A549 (cell line): ENCODE results near the gene NDEL1. TPM values are rescaled to one million over a fixed set of nuclear protein-coding genes. Genes with fewer than 3 reads are reported as not detected.
A peak's percentile ranks its signal among the peaks of the same experiment; 100 is the strongest.

Source experiments
- ATAC-seq, 2 experiments: fragments of 200-7000 bp in 1 of 2; fragments of >200 bp in 1 of 2; cut with Nextera tagmentation in 1 of 2; cut with Tn5 transposase in 1 of 2; 3 replicates each; pipeline versions ENCODE4 v1.8.0 to v1.9.1; 2018 to 2020; ENCODE audit warnings: mild to moderate bottlenecking in 1 of 2, moderate library complexity in 1 of 2
- CTCF ChIA-PET: fragments of 300-600 bp; sonication (Branson Sonifier 250); formaldehyde crosslinking; extraction: SDS; loops from one replicate; lab custom pipeline; 2021; ENCODE audit warnings: antibody characterized with exemption, inconsistent platforms; lab: Yijun Ruan, JAX
- POLR2A ChIA-PET: fragments of 350-600 bp; formaldehyde crosslinking; extraction: SDS; loops from one replicate; lab custom pipeline; 2021; ENCODE audit warnings: antibody characterized with exemption, inconsistent platforms; lab: Yijun Ruan, JAX
- DNase-seq, 2 experiments: peaks; one replicate each; pipeline versions ENCODE4 v3.0.0 to v3.0.0-alpha.2; 2011 to 2016; ENCODE audit warnings: low read depth in 1 of 2, low spot score in 1 of 2
- FAIRE-seq: peaks from 2 replicates; lab custom pipeline; 2011; peaks lifted over from hg19 to GRCh38; lab: Jason Lieb, UNC
- H3K27ac ChIP-seq, 2 experiments: fragments of >200 bp; sonication (Bioruptor Twin); formaldehyde crosslinking; 3 replicates each; pipeline ENCODE4 v1.5.1; 2016 to 2017
- H3K4me1 ChIP-seq: fragments of >200 bp; sonication (Bioruptor Twin); formaldehyde crosslinking; 3 replicates; pipeline ENCODE4 v1.6.1; 2016
- H3K4me2 ChIP-seq: fragments of >200 bp; sonication (Bioruptor Twin); formaldehyde crosslinking; 3 replicates; pipeline ENCODE4 v1.6.1; 2016
- H3K4me3 ChIP-seq: fragments of >200 bp; sonication (Bioruptor Twin); formaldehyde crosslinking; 3 replicates; pipeline ENCODE4 v1.5.1; 2016
- H3K9me3 ChIP-seq: fragments of >200 bp; sonication (Bioruptor Twin); formaldehyde crosslinking; 3 replicates; pipeline ENCODE4 v1.6.1; 2016
- CBX2 ChIP-seq: fragments of 200-600 bp; sonication (generic); IDR thresholded peaks from 2 replicates; pipeline ENCODE4 v1.6.1; 2016; ENCODE audit warnings: low read depth, mild to moderate bottlenecking, borderline replicate concordance
- CEBPB ChIP-seq, 2 experiments: fragments of >200 bp in 1 of 2; sonication (Bioruptor Twin) in 1 of 2; formaldehyde crosslinking in 1 of 2; IDR thresholded peaks; 2 replicates each; pipeline ENCODE4 v1.6.1; 2012 to 2016
- EHF ChIP-seq: fragments of 250-450 bp; sonication (Bioruptor Pico); IDR thresholded peaks from 2 replicates; pipeline ENCODE4 v1.5.0; 2020; ENCODE audit warnings: mild to moderate bottlenecking
- ELK1 ChIP-seq: fragments of 150-350 bp; IDR thresholded peaks from 2 replicates; pipeline ENCODE4 v1.6.1; 2014; ENCODE audit warnings: low read depth, mild to moderate bottlenecking, low read length
- EP300 ChIP-seq, 2 experiments: fragments of >200 bp; sonication (Bioruptor Twin); formaldehyde crosslinking; IDR thresholded peaks; 2 replicates in 1 of 2; 3 replicates in 1 of 2; pipeline ENCODE4 v1.6.1; 2016 to 2017
- ESRRA ChIP-seq: fragments of 150-350 bp; IDR thresholded peaks from 2 replicates; pipeline ENCODE4 v1.6.1; 2014; ENCODE audit warnings: mild to moderate bottlenecking, low read length, borderline replicate concordance
- FOSL2 ChIP-seq, 2 experiments: fragments of 450-650 bp in 1 of 2; fragments of >200 bp in 1 of 2; sonication (Bioruptor Twin) in 1 of 2; formaldehyde crosslinking; IDR thresholded peaks; 2 replicates each; pipeline versions ENCODE4 v1.5.0 to v1.6.1; 2016 to 2020; ENCODE audit warnings: mild to moderate bottlenecking in 1 of 2, moderate library complexity in 1 of 2
- GATA3 ChIP-seq: IDR thresholded peaks from 2 replicates; pipeline ENCODE4 v1.6.1; 2012; ENCODE audit warnings: borderline replicate concordance
- HDAC2 ChIP-seq: fragments of 200-600 bp; sonication (generic); IDR thresholded peaks from 2 replicates; pipeline ENCODE4 v1.6.1; 2016
- HOXB5 ChIP-seq: fragments of 250-450 bp; sonication (Bioruptor Pico); IDR thresholded peaks from 2 replicates; pipeline ENCODE4 v1.5.0; 2020; ENCODE audit warnings: mild to moderate bottlenecking, moderate library complexity
- JUN ChIP-seq, 2 experiments: fragments of >200 bp; sonication (Bioruptor Twin); formaldehyde crosslinking; IDR thresholded peaks; 2 replicates in 1 of 2; 3 replicates in 1 of 2; pipeline ENCODE4 v1.6.1; 2016 to 2017
- JUNB ChIP-seq: fragments of >200 bp; sonication (Bioruptor Twin); formaldehyde crosslinking; IDR thresholded peaks from 2 replicates; pipeline ENCODE4 v1.6.1; 2016
- MAFK ChIP-seq: fragments of 450-650 bp; IDR thresholded peaks from 2 replicates; pipeline ENCODE4 v1.6.1; 2014; ENCODE audit not compliant: partially characterized antibody
- NFE2L2 ChIP-seq: fragments of 150-350 bp; conservative IDR thresholded peaks from 2 replicates; pipeline ENCODE4 v1.6.1; 2014; ENCODE audit warnings: low read length
- NPAS2 ChIP-seq: fragments of 250-450 bp; sonication (Bioruptor Pico); IDR thresholded peaks from 2 replicates; pipeline ENCODE4 v1.8.0; 2022; ENCODE audit warnings: mild to moderate bottlenecking, moderate library complexity, borderline replicate concordance
- NR3C1 ChIP-seq: fragments of >200 bp; sonication (Bioruptor Twin); formaldehyde crosslinking; IDR thresholded peaks from 3 replicates; pipeline ENCODE4 v1.6.1; 2017
- POLR2AphosphoS2 ChIP-seq: conservative IDR thresholded peaks from 2 replicates; pipeline ENCODE4 v1.6.1; 2012; ENCODE audit warnings: low read length, improper control_type of control experiment, inconsistent platforms
- RAD21 ChIP-seq, 2 experiments: fragments of >200 bp in 1 of 2; sonication (Bioruptor Twin) in 1 of 2; formaldehyde crosslinking in 1 of 2; IDR thresholded peaks in 1 of 2; conservative IDR thresholded peaks in 1 of 2; 2 replicates in 1 of 2; 3 replicates in 1 of 2; pipeline ENCODE4 v1.6.1; 2012 to 2018; ENCODE audit warnings: inconsistent platforms in 1 of 2
- RARB ChIP-seq: fragments of 250-450 bp; sonication (Bioruptor Pico); IDR thresholded peaks from 2 replicates; pipeline ENCODE4 v1.8.0; 2021; ENCODE audit warnings: mild to moderate bottlenecking, moderate library complexity
- REST ChIP-seq: fragments of 200-600 bp; sonication (generic); IDR thresholded peaks from 2 replicates; pipeline ENCODE4 v1.6.1; 2016; ENCODE audit warnings: antibody characterized with exemption, mild to moderate bottlenecking, moderate library complexity
- RFX5 ChIP-seq: fragments of 450-650 bp; IDR thresholded peaks from 2 replicates; pipeline ENCODE4 v1.7.1; 2014; ENCODE audit warnings: antibody characterized with exemption, mild to moderate bottlenecking, moderate library complexity
- SMC3 ChIP-seq: fragments of >200 bp; sonication (Bioruptor Twin); formaldehyde crosslinking; IDR thresholded peaks from 3 replicates; pipeline ENCODE4 v1.6.1; 2018; ENCODE audit warnings: inconsistent platforms
- WGBS: methylation state at CpG from one replicate; pipeline ENCODE4 v1.1.6; 2017; ENCODE audit errors: missing lambda C conversion rate; 5-methylcytosine and 5-hydroxymethylcytosine counted together
- polyA plus RNA-seq, 4 experiments: library from polyadenylated mRNA; depleted of rRNA in 3 of 4; stranded (reverse); fragments of >200 nt; fragmentation: RNase III in 1 of 4; extraction: RNeasy Plus Mini Kit Qiagen cat#74134 plus additional on column Dnase treatment in 1 of 4; gene quantifications; 2 replicates in 3 of 4; 3 replicates in 1 of 4; pipeline ENCODE4 v1.2.3, GENCODE V29; 2011 to 2017
- TF ChIP-seq, protein P1 (sequence below): fragments of >200 bp; sonication (Bioruptor Twin); formaldehyde crosslinking; IDR thresholded peaks from 2 replicates; pipeline ENCODE4 v1.6.1; 2016
- TF ChIP-seq, protein P2 (sequence below): fragments of >200 bp; sonication (Bioruptor Twin); formaldehyde crosslinking; IDR thresholded peaks from 3 replicates; pipeline ENCODE4 v1.6.1; 2016

NDEL1 gene
- polyA plus RNA-seq, 2 of the 4 experiments (the other 2 are of a cell fraction) = 53.3 to 91.0 TPM

- Histone ChIP-seq H3K4me1 (peaks cover 43% of the 10 kb centered on the region), H3K27ac (peak overlapping the region in 1 of 2 experiments; percentile 5; a peak in 2 of 6 replicates), H3K4me2 (peak overlapping the region; percentile 72), H3K9me3 (no peaks in the 10 kb centered on the region), H3K4me3 (no peak overlapping the region)
- WGBS = 19% methylated on average over 5 of the region's 5 CpGs
- DNase-seq = peak in 1 of 2 experiments; percentile 85
- peak; percentile 79 to 81 for ATAC-seq
- TF ChIP-seq EP300 (IDR thresholded peaks at IDR 0.05) (peak in 1 of 2 experiments; percentile 43; a peak in 1 of 5 replicates), ESRRA (peak; percentile 81; the same call in 1 of the 2 replicates), GATA3 (peak; percentile 48; the same call in 1 of the 2 replicates), FOSL2 (IDR thresholded peaks at IDR 0.05) (no peak), FOSL2 (CRISPR knock-in tag; IDR thresholded peaks at IDR 0.05) (peak; percentile 37), JUN (IDR thresholded peaks at IDR 0.05) (peak; percentile 56 to 73; a peak in 4 of 5 replicates), CEBPB (IDR thresholded peaks at IDR 0.05) (peak; percentile 83 to 84; a peak in 3 of 4 replicates), HDAC2 (no peak), RARB (CRISPR knock-in tag) (no peak), NR3C1 (no peak)
- TF ChIP-seq, protein P1, sequence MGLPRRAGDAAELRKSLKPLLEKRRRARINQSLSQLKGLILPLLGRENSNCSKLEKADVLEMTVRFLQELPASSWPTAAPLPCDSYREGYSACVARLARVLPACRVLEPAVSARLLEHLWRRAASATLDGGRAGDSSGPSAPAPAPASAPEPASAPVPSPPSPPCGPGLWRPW = peak; percentile 48; the same call in 1 of the 2 replicates
- TF ChIP-seq, protein P2, sequence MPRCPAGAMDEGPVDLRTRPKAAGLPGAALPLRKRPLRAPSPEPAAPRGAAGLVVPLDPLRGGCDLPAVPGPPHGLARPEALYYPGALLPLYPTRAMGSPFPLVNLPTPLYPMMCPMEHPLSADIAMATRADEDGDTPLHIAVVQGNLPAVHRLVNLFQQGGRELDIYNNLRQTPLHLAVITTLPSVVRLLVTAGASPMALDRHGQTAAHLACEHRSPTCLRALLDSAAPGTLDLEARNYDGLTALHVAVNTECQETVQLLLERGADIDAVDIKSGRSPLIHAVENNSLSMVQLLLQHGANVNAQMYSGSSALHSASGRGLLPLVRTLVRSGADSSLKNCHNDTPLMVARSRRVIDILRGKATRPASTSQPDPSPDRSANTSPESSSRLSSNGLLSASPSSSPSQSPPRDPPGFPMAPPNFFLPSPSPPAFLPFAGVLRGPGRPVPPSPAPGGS = 0 out of 3 replicates have a peak, but pooled peaks have one; percentile 45
- FAIRE-seq = no peak
- CTCF ChIA-PET = interaction anchor here (0.8 to 5.5 kb wide), 9 partner anchors 10 to 361 kb away, joined by 3 to 40 read pairs (median 4); partner anchors contain the start of gene NDEL1
- POLR2A ChIA-PET = interaction anchor here (0.5 to 1.7 kb wide), 4 partner anchors 15 to 210 kb away, joined by 3 to 21 read pairs (median 6); partner anchors contain the start of genes CTC1, MYH10 and NDEL1
Measured at GRCh38 chr17:8420041-8420934, 15.4 kb upstream of the NDEL1 start.

GRCh38 chr17:8421571-8421970 is 14.1 kb upstream of the NDEL1 start:
- FAIRE-seq (peak; percentile 13), ATAC-seq (peak; percentile 44 to 47; a peak in 3 of 6 replicates), DNase-seq (peak in 1 of 2 experiments; percentile 27)
- no peaks in the 10 kb centered on the region for H3K9me3 ChIP-seq
- no peak overlapping the region for H3K27ac ChIP-seq
- peaks cover 43% of the 10 kb centered on the region for H3K4me1 ChIP-seq
- no peak overlapping the region for H3K4me3 ChIP-seq
- TF ChIP-seq MAFK (peak; percentile 99), EHF (CRISPR knock-in tag) (no peak)
- CTCF ChIA-PET = interaction anchor here (0.6 to 5.5 kb wide), 5 partner anchors 11 to 331 kb away, joined by 3 to 40 read pairs (median 3); no protein-coding TSS in a partner anchor
- POLR2A ChIA-PET = no interaction called here
- WGBS = 28% methylated on average over 3 of the region's 3 CpGs
- H3K4me2 ChIP-seq = no peak overlapping the region

- Histone ChIP-seq H3K9me3 (no peaks in the 10 kb centered on the region), H3K4me2 (no peak overlapping the region), H3K4me1 (peaks cover 7% of the 10 kb centered on the region; the same call in 2 of the 3 replicates), H3K27ac (no peak overlapping the region), H3K4me3 (no peak overlapping the region)
- FAIRE-seq (no peak), ATAC-seq (no peak), DNase-seq (no peak)
- CTCF ChIA-PET = interaction anchor here (0.6 to 3.5 kb wide), 8 partner anchors 9 to 469 kb away, joined by 3 to 22 read pairs (median 4); partner anchors contain the start of gene NDEL1
- WGBS = 48% methylated on average over 6 of the region's 6 CpGs
- POLR2A ChIA-PET = interaction anchor here (2.0 kb wide), 1 partner anchor 9 kb away, joined by 9 read pairs; the partner anchor contains the start of gene NDEL1
- no peak for TF ChIP-seq NPAS2 (CRISPR knock-in tag)
- no peak for TF ChIP-seq CBX2
- no peak for TF ChIP-seq REST
- no peak for TF ChIP-seq NFE2L2
- TF ChIP-seq RAD21 (conservative IDR thresholded peaks at IDR 0.05 in 1 of 2, IDR thresholded peaks at IDR 0.05 in 1 of 2) = no peak
- TF ChIP-seq NR3C1 = no peak
- TF ChIP-seq SMC3 = no peak
- TF ChIP-seq, protein P1 = no peak
- no peak for TF ChIP-seq JUNB
- no peak for TF ChIP-seq ELK1
- TF ChIP-seq RFX5 = no peak
- no peak for TF ChIP-seq POLR2AphosphoS2
- no peak for TF ChIP-seq HOXB5 (CRISPR knock-in tag)
Measured at GRCh38 chr17:8426094-8426720, 9.5 kb upstream of the NDEL1 start.
